Measurements from ENCODE around the gene FHL1. TPM values are rescaled to one million over a fixed set of nuclear protein-coding genes. Genes with fewer than 3 reads are reported as not detected.

FHL1 gene
- total RNA-seq, 4 donors from 2014 or later, result 139 to 617 (median 162) TPM

GRCh38 chrX:136198678-136199243 is 51.4 kb downstream of the FHL1 start:
- in situ Hi-C loops (cut with MboI; ENCODE audit: low pct_ligation_motif_present in 1 of 4, low pct_unique_long_range_greater_than_20kb in 1 of 4, low sequenced_read_pairs in 3 of 4), result no loop called here
- TF ChIP-seq POLR2AphosphoS5 (IDR thresholded peaks at IDR 0.05) (peak in 1 of 3 donors; percentile 12), POLR2A (IDR thresholded peaks at IDR 0.05) (no peak), EP300 (IDR thresholded peaks at IDR 0.05; ENCODE audit: low read depth) (no peak)
- TF ChIP-seq, protein P1, sequence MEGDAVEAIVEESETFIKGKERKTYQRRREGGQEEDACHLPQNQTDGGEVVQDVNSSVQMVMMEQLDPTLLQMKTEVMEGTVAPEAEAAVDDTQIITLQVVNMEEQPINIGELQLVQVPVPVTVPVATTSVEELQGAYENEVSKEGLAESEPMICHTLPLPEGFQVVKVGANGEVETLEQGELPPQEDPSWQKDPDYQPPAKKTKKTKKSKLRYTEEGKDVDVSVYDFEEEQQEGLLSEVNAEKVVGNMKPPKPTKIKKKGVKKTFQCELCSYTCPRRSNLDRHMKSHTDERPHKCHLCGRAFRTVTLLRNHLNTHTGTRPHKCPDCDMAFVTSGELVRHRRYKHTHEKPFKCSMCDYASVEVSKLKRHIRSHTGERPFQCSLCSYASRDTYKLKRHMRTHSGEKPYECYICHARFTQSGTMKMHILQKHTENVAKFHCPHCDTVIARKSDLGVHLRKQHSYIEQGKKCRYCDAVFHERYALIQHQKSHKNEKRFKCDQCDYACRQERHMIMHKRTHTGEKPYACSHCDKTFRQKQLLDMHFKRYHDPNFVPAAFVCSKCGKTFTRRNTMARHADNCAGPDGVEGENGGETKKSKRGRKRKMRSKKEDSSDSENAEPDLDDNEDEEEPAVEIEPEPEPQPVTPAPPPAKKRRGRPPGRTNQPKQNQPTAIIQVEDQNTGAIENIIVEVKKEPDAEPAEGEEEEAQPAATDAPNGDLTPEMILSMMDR (IDR thresholded peaks at IDR 0.05), result no peak
- 71 to 86% methylated on average over 1 to 6 of the region's 6 CpGs for WGBS, 2 donors (ENCODE audit: low coverage in 1 of 2)
- H3K27ac ChIP-seq, result peak overlapping the region; percentile 77 to 82 (median 80)
- H3K9me3 ChIP-seq, result no peaks in the 10 kb centered on the region
- intact Hi-C loops (cut with DNase I; ENCODE audit: low total_unique reads), result no loop called here
- H3K27me3 ChIP-seq, result no peaks in the 10 kb centered on the region
- peak overlapping the region in 1 of 4 donors; percentile 11 for H3K4me3 ChIP-seq
- peaks cover 6 to 40% (median 7%) of the 10 kb centered on the region in 4 donors for H3K4me1 ChIP-seq
- H3K36me3 ChIP-seq, result no peaks in the 10 kb centered on the region
- DNase-seq, result no peak

DNA sequence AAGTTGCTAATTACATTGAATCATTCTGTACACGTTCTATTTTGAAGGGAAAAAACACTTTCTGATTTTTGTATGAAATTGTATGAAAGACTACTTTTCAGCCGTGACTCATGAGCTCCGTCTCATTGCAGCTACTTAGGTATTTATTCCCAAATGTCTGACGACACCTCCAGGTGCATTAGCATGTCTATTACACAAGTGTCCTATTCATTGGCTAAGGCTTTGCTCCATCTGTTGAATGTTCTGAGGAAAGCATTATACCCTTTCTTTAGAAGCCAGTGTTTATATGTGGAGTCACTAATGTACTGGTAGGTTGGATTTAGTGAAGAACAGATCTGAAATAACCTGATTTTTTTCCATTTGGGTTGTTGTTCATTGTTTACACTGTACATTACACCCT is 52.0 kb downstream of the FHL1 start:
- in situ Hi-C loops (cut with MboI; ENCODE audit: low pct_ligation_motif_present in 1 of 4, low pct_unique_long_range_greater_than_20kb in 1 of 4, low sequenced_read_pairs in 3 of 4), result no loop called here

DNA sequence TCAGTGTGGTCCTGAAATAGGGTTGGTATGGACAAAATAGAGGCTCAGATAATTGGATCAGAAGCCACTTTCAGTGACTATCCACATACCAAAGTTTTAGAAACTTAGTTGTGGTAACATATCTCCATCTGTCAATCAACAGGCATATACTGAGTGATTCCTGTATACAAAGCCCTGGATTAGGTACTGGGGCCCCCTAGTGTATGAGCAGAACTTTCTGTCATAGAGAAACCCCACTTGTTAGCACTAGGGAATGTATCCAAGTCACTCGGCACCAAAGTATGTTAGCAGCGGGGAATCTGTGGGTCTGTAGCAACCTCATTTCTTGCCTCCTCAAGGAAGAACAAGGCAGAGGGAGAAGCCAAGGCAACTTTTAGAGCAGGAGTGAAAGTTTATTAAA is 53.1 kb downstream of the FHL1 start:
- no peak for DNase-seq
- Histone ChIP-seq H3K9me3 (no peaks in the 10 kb centered on the region), H3K36me3 (no peaks in the 10 kb centered on the region), H3K27ac (peak overlapping the region; percentile 77 to 82 (median 80)), H3K4me1 (peaks cover 15 to 51% (median 19%) of the 10 kb centered on the region in 4 donors), H3K4me3 (peak overlapping the region in 1 of 4 donors; percentile 6), H3K27me3 (no peaks in the 10 kb centered on the region)
- 64% methylated on average over 2 of the region's 2 CpGs; no CpG with 5 or more reads in 1 of the 2 donors for WGBS, 2 donors (ENCODE audit: low coverage in 1 of 2)
- TF ChIP-seq POLR2AphosphoS5 (IDR thresholded peaks at IDR 0.05), result no peak
- TF ChIP-seq, protein P1 (IDR thresholded peaks at IDR 0.05), result peak in 3 of 5 experiments; percentile 19 to 32 (median 21)
- TF ChIP-seq EP300 (IDR thresholded peaks at IDR 0.05; ENCODE audit: low read depth), result no peak
- TF ChIP-seq POLR2A (IDR thresholded peaks at IDR 0.05), result no peak
- intact Hi-C loops (cut with DNase I; ENCODE audit: low total_unique reads), result loop anchor here (5.0 kb wide), 1 partner anchor 168 kb away; no protein-coding TSS in a partner anchor
- in situ Hi-C loops (cut with MboI; ENCODE audit: low pct_ligation_motif_present in 1 of 4, low pct_unique_long_range_greater_than_20kb in 1 of 4, low sequenced_read_pairs in 3 of 4), result loop anchor here in 1 of 4 donors (25.0 kb wide), 1 partner anchor 163 kb away; no protein-coding TSS in a partner anchor

More for the DNA sequence above, 52.0 kb downstream of the FHL1 start:
- DNase-seq, result no peak
- 65 to 67% methylated on average over 2 to 4 of the region's 4 CpGs for WGBS, 2 donors (ENCODE audit: low coverage in 1 of 2)
- intact Hi-C loops (cut with DNase I; ENCODE audit: low total_unique reads), result no loop called here
- TF ChIP-seq, protein P1 (IDR thresholded peaks at IDR 0.05), result no peak
- peak; percentile 31 to 42 (median 40) for TF ChIP-seq POLR2AphosphoS5 (IDR thresholded peaks at IDR 0.05)
- no peaks in the 10 kb centered on the region for H3K9me3 ChIP-seq
- H3K4me3 ChIP-seq, result peak overlapping the region in 1 of 4 donors; percentile 11
- H3K36me3 ChIP-seq, result no peaks in the 10 kb centered on the region
- H3K27me3 ChIP-seq, result no peaks in the 10 kb centered on the region
- peak overlapping the region; percentile 77 to 82 (median 80) for H3K27ac ChIP-seq
- H3K4me1 ChIP-seq, result peaks cover 11 to 46% (median 13%) of the 10 kb centered on the region in 4 donors

- TF ChIP-seq, protein P1 (IDR thresholded peaks at IDR 0.05), result no peak
- TF ChIP-seq POLR2A (IDR thresholded peaks at IDR 0.05) (no peak), POLR2AphosphoS5 (IDR thresholded peaks at IDR 0.05) (no peak), EP300 (IDR thresholded peaks at IDR 0.05; ENCODE audit: low read depth) (no peak)
- no peak overlapping the region for H3K4me3 ChIP-seq
- peak overlapping the region; percentile 77 to 82 (median 80) for H3K27ac ChIP-seq
- in situ Hi-C loops (cut with MboI; ENCODE audit: low pct_ligation_motif_present in 1 of 4, low pct_unique_long_range_greater_than_20kb in 1 of 4, low sequenced_read_pairs in 3 of 4), result loop anchor here in 1 of 4 donors (25.0 kb wide), 1 partner anchor 164 kb away; no protein-coding TSS in a partner anchor
- no peak for DNase-seq
- intact Hi-C loops (cut with DNase I; ENCODE audit: low total_unique reads), result loop anchor here (5.0 kb wide), 1 partner anchor 169 kb away; no protein-coding TSS in a partner anchor
- H3K36me3 ChIP-seq, result no peaks in the 10 kb centered on the region
- no peaks in the 10 kb centered on the region for H3K27me3 ChIP-seq
- H3K4me1 ChIP-seq, result peaks cover 11 to 42% (median 12%) of the 10 kb centered on the region in 4 donors
- no peaks in the 10 kb centered on the region for H3K9me3 ChIP-seq
- WGBS, 2 donors (ENCODE audit: low coverage in 1 of 2), result 81% methylated on average over 5 of the region's 5 CpGs; no CpG with 5 or more reads in 1 of the 2 donors
Measured at GRCh38 chrX:136201601-136202000, 54.3 kb downstream of the FHL1 start.

Data from transverse colon (tissue), 4 donors.